GM18870 (cell line): ENCODE measurements around the gene KCNMA1.

Experiments
- ATAC-seq: cut with Tn5 transposase; IDR thresholded peaks from one replicate; pipeline ENCODE4 v1.9.1; 2021; ENCODE audit warnings: moderate library complexity; ENCODE audit not compliant: unreplicated experiment

Gene KCNMA1

GRCh38 chr10:77077316-77077945, 560.2 kb downstream of the KCNMA1 start:
- ATAC-seq, result no peak

- ATAC-seq, result no peak
Observed at GRCh38 chr10:77075926-77076325, 561.7 kb downstream of the KCNMA1 start.

GRCh38 chr10:77074104-77074624, 563.4 kb downstream of the KCNMA1 start:
- ATAC-seq, result no peak

- no peak for ATAC-seq
Observed at GRCh38 chr10:77073663-77073960, 564.0 kb downstream of the KCNMA1 start.

GRCh38 chr10:77072836-77073662, 564.6 kb downstream of the KCNMA1 start:
- ATAC-seq, result no peak

- ATAC-seq, result no peak
Observed at GRCh38 chr10:77072361-77072835, 565.2 kb downstream of the KCNMA1 start.

- ATAC-seq, result no peak
Observed at GRCh38 chr10:77071956-77072355, 565.7 kb downstream of the KCNMA1 start.

GRCh38 chr10:77071001-77071511, 566.6 kb downstream of the KCNMA1 start:
- no peak for ATAC-seq

- ATAC-seq, result no peak
Observed at GRCh38 chr10:77070346-77070745, 567.3 kb downstream of the KCNMA1 start.

GRCh38 chr10:77068969-77069368, 568.6 kb downstream of the KCNMA1 start:
- ATAC-seq, result no peak

- no peak for ATAC-seq
Observed at GRCh38 chr10:77068272-77068671, 569.3 kb downstream of the KCNMA1 start.

GRCh38 chr10:77062381-77062780, 575.2 kb downstream of the KCNMA1 start:
- ATAC-seq, result no peak

GRCh38 chr10:77060913-77061312, 576.7 kb downstream of the KCNMA1 start:
- no peak for ATAC-seq

GRCh38 chr10:77056650-77057049, 581.0 kb downstream of the KCNMA1 start:
- ATAC-seq, result no peak

GRCh38 chr10:77052593-77052992, 585.0 kb downstream of the KCNMA1 start:
- no peak for ATAC-seq

- ATAC-seq, result no peak
Observed at GRCh38 chr10:77051837-77052236, 585.8 kb downstream of the KCNMA1 start.

GRCh38 chr10:77049896-77050295, 587.7 kb downstream of the KCNMA1 start:
- no peak for ATAC-seq

GRCh38 chr10:77049146-77049545, 588.5 kb downstream of the KCNMA1 start:
- ATAC-seq, result no peak

- ATAC-seq, result no peak
Observed at GRCh38 chr10:77045085-77045484, 592.5 kb downstream of the KCNMA1 start.

GRCh38 chr10:77043420-77043763, 594.2 kb downstream of the KCNMA1 start:
- no peak for ATAC-seq

- ATAC-seq, result no peak
Observed at GRCh38 chr10:77042706-77043419, 594.7 kb downstream of the KCNMA1 start.
